ENCODE measurements around the gene MDH2.
"Not testable (repeated sequence)": the region's sequence is repeated elsewhere in the genome, so short reads cannot be mapped to it uniquely, and the experiment has no call there.

Gene MDH2, protein sequence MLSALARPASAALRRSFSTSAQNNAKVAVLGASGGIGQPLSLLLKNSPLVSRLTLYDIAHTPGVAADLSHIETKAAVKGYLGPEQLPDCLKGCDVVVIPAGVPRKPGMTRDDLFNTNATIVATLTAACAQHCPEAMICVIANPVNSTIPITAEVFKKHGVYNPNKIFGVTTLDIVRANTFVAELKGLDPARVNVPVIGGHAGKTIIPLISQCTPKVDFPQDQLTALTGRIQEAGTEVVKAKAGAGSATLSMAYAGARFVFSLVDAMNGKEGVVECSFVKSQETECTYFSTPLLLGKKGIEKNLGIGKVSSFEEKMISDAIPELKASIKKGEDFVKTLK

DNA sequence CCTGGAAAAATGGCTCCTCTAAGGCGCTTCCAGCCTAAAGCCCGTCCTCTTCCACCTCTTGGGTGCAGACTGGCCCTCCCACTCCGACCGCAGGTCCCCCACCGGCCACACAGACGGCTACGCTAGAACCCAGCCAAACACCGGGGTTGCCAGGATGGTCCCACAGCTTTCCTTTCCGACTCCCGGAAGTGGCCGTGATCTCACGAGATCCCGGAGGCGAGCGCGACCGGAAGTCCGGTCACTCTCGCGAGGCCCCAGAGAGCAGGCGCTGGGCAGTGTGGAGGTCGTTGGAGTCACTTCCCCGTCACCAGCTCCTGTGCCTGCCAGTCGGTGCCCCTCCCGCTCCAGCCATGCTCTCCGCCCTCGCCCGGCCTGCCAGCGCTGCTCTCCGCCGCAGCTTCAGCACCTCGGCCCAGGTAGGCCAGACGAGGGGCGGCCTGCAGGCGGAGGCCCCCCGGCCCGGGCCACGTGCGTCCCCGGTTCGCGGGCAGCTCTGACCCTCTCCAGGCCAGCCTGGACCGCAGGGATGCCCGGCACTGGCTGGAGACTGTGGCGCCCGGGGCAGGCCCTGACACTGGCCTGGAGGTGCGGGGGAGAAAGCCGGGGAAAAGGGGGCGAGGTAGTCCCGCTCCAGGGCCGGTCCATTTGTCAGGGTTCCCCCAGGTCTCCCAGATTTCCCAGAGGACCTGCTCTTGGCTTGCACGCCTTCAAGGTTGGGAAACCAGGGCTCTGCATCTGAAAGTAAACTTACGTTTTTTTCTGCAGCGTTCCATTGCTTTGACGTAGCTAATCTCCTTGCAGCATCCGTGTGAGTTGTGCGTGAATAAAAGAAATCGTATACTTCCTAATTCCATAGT is at the start of gene MDH2, which contains the start of gene STYXL1:
Gene MDH2, plus strand, starts transcription at position 296 of the 857 bp plus-strand sequence. Its CDS starts 55 bp downstream, at position 351.
Gene STYXL1, minus strand, starts transcription at position 190 of the 857 bp plus-strand sequence. CDS start 17,477 bp downstream, outside the sequence.
- DNase-seq (ENCODE audit: low read depth) = peak; percentile 85

DNA sequence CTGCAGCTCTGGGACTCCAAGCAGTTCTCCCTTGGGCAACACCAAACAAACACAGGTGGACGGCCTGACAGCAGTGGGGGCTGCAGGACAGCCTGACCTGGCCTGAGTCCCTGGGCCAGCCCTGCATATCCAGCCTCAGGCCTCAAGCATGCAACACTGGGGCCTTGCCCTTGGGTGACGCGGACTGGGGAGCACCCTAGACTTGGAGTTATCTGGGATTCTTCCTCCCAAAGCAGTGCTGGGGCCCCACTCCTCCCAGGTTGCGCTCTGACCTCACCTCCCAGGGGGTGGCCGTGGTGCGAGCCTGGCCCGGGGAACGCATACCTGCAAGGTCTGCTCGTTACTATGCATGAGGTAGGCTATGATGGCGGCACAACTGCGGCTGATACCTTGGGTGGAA is 47.3 kb upstream of the MDH2 start:
- DNase-seq (ENCODE audit: low read depth) = no peak

DNA sequence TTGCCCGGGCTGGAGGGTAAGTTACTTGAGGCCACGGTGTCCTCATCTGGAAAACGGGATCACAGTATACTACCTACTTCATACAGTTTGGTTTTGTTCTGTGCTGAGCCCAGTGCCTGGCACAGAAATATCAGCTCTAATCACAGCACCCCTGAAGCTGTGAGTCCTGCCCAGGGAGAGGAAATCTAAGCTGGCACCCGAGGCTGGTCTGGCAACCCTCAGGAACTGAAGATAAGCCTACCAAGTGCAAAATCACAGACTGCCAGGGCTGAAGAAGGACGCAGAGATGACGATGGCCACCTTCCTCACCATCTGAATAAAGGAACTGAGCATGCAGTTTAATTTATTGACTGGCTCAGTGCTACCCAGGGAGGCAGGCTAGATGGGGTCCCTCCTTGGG is 45.8 kb upstream of the MDH2 start:
- DNase-seq (ENCODE audit: low read depth) = no peak

DNA sequence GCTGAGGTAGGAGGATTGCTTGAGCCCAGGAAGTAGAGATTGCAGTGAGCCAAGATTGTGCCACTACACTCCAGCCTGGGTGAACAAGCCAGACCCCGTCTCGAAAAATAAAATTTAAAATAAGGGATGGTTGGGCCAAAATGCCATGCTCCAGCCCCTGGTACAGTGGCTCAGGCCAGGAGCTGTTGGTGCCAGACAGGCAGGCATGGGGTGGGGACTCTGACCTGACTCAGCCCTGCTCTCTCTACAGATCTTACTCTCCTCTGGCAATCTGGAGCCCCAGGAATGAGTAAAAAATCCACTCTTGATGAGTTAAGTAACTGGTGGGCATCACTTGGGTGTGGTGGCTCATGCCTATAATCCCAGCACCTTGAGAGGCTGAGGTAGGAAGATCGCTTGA is 45.1 kb upstream of the MDH2 start:
- no peak for DNase-seq (ENCODE audit: low read depth)

DNA sequence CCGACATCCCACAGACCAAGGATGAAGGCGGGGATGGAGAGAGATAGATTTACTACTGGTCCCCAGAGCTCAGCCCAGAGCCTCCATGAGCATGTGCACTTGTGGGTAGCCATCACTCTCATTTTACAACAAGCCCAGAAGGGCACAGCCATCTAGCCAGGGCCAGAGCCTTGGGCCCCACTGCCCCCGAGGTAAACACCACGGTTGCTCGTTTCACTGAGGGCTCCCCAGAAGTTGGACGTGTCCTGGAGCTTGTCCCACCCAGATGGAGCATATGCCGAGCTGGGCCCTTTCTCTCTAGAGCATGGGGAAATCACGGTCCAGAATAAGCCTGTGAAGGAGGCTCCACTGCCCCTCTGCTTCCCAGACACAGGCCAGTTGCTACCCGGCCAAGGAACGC is 44.6 kb upstream of the MDH2 start:
- DNase-seq (ENCODE audit: low read depth) = no peak

DNA sequence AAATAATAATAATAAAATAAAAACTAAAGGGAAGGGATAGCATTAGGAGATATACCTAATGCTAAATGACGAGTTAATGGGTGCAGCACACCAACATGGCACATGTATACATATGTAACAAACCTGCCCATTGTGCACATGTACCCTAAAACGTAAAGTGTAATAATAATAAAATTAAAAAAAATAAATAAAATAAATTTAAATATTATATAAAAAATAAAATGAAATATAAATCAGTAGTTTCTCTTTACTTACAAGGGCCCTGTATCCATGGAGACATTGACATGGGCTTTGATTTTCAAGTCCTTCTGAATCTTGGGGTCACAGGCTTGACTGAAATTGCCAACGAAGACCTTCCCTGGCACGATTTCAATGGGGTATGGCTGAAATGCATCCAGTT is 42.9 kb upstream of the MDH2 start:
- DNase-seq (ENCODE audit: low read depth) = not testable (repeated sequence)

DNA sequence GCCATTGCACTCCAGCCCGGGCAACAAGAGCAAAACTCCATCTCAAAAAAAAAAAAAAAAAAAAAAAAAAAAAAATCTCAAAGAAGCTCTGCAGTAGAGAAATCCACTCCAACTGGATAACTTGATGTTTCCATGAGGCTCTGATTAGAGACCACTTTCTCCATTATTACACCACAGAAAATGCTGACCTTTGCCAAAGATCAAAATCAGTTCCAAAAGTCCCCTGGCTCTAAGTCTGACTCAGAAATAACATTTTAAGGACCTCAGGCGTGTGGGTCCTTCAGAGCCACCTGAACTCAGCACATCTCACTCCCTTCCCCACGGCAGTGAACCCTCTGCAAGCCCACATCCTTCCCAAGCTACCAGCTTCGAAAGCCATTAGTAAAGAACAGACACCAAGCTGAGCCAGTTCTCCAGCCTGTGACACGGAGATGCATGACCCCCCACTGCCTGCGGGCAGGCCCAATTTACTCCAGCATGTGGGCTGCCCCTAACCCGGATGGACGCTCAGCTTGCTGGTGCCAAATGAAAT is 39.7 kb upstream of the MDH2 start:
- DNase-seq (ENCODE audit: low read depth) = no peak

DNA sequence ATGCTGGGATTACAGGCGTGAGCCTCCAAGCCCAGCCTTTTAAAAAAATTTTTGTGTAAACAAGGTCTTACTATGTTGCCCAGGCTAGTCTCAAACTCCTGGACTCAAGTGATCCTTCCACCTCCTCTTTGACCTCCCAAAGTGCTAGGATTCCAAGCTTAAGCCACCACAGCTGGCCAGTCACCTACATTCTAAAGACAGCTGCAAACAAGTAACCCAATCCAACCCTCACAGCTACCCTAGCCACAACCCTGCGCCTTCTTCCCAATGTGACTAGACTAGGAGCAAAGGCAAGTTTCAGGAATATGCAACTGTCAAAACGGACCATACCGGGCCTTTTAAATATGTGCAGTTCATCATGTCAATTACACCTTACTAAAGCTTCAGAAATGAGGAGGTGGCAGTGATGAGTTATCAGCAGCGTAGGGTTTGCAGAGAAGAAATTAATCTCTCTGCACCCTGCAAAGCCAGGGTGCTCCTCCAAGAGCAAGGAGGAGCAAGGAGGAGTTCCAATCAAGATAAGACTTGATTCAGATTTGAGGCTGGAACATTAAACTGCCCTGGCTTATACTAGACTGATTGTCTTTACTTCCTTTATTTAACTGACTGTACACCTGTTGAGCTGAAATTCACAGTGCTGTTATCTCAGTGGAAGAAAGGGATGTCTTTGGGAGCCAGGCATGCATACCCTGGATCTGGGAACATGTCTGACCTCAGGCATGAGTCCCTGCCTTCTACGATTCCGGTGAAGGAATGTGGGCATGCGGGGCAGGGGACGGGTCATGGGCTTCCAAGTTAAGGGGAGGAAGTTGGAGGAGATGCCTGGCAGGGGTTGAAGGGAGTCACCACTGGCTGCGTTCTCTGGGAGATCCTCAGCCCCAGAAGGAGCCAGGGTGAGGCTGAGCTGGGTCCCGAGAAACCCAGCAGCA is 38.0 kb upstream of the MDH2 start:
- DNase-seq (ENCODE audit: low read depth) = no peak

DNA sequence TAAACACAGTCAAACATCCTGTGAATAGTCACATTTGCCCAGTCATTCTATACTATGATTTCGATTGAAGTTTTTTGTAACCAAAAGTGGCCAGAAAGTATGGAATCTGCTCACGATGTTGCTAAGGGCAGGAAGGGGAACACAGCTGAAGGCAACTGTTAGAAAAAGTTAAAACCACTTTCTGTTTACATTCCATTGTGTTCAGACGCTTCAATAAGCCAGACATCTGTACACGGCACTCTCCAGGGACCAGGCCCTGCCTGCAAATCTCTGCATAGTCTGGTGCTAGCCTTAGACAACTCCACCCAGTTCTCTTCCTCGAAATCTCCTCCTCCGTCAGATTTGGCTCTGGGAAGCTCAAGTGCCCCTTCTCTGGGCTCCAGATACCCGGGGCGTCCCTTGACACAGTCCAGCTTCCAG is 36.5 kb upstream of the MDH2 start:
- DNase-seq (ENCODE audit: low read depth) = no peak

DNA sequence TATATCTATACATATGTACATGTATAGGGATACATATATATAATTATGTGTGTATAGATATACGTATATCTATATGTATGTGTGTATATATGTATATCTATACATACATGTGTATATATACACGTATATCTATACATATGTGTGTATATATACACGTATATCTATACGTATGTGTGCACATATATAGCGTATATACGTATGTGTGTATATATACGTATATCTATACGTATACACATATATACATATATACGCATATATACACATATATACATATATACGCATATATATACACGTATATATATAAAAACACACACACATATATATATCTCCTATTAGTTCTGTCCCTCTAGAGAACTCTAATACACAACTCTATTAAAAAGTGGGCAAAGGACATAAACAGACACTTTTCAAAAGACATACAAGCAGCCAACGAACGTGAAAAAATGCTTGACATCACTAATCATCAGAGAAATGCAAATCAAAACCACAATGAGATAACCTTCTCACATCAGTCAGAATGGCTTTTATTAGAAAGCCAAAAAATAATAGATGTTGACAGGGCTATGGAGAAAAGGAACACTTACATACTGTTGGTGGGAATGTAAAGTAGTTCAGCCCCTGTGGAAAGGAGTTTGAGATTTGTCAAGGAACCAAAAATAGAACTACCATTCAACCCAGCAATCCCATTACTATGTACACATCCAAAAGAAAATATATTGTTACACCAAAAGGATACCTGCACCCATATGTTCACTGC is 31.5 kb upstream of the MDH2 start:
- no peak for DNase-seq (ENCODE audit: low read depth)

DNA sequence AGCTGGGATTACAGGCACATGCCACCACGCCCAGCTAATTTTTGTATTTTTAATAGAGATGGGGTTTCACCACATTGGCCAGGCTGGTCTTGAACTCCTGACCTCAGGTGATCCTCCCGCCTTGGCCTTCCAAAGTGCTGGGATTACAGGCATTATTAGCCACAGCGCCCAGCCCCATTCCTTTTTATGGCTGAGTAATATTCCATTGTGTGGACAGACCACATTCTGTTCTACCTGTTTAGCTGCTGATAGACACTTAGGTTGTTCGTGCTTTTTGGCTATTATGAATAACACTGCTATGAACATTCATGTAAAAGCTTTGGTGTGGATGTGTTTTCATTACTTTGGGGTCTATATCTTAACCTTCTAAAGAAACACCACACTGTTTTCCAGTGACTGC is 29.4 kb upstream of the MDH2 start:
- DNase-seq (ENCODE audit: low read depth) = not testable (repeated sequence)

DNA sequence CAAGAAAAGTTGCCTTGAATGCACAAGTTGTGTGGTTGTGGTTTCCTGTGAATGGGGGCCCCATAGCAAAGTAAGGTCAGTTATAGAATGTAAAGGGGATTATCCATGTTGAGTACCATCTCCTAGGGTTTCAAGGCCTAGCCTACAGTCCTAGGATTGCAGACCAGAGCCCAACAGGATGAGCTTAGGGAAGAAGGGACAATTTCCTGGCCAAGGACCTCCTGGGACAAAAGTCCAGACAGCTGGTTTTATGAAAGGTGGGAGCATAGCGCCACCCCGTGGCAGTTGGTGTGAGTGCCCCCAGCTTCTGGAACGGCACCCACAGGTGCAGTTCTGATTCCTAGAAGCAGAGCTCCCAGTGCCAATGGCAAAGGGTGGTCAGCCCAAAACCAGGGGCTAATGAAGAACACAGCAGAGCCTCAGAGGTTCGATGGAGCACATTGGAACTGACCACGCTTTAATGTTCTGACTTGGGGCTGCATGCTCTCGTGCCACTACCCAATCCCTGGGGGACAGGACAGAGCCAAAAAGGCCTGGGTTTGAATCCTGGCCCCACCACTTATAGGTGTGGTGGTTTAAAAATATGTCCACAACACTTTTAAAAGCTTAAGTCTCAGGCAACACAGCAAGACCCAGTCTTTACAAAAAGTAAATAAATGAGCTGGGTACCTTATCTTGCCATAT is 27.7 kb upstream of the MDH2 start:
- peak; percentile 53 for DNase-seq (ENCODE audit: low read depth)

DNA sequence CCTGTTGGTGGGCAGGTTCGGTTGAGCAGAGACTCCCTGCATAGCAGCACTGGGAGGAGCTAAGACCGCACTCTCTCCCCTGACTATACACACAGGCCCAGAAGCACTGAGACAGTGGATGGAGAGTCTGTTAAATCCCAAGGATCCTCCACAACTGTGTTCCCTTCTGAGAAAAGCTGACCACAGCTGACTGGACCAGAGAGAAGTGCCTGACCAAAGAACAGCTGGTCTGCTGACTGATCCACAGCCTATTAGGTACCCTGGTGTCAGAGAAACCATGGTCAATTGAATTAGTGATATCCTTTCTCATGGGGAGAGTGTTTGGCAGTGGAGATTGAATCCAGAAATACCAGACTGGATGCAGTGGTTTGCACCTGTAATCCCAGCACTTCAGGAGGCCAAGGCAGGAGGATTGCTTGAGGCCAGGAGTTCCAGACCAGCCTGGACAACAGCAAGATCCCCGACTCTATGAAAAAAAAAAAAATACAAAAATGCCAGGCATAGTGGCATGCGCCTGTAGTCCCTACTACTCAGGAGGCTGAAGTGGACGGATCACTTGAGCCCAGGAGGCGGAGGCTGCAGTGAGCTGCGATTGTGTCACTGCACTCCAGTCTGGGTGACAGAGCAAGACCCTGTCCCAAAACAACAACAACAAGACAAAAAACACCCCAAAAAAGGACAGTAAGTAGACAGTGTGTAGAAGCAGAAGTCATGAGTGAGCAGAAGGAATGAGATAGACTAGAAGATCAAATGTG is 25.7 kb upstream of the MDH2 start:
- no peak for DNase-seq (ENCODE audit: low read depth)

DNA sequence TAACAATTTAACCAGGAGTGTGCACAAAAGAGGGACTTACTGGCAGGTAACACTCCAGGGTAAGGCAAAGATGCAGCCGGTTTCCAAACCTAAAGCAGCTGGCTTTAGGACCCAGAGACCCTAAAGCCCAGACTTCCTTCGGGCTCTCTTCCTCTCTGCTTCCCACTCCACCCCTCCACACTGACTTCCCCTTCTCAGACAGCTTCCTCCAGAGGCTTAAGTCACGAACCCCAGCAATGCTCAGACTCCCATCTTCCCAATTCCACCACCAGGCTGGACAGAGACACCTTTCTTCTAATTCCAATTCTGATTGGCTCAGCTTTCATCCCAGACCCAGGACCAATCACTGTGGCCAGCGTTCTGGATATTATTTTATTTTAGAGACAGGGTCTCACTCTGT is 24.9 kb upstream of the MDH2 start:
- DNase-seq (ENCODE audit: low read depth) = no peak

DNA sequence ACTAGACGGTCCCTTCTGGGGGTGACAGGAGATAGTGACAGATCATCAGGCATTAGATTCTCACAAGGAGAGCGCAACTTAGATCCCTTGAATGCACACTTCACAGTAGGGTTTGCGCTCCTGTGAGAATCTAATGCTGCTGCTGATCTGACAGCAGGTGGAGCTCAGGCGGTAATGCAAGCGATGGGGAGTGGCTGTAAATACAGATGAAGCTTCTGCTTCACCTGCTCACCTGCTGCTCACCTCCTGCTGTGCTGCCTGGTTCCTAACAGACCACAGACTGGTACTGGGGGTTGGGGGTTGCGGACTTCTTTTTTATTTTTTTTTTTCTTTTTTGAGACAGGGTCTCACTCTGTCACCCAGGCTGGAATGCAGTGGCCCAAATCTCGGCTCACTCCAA is 18.2 kb upstream of the MDH2 start:
- not testable (repeated sequence) for DNase-seq (ENCODE audit: low read depth)

DNA sequence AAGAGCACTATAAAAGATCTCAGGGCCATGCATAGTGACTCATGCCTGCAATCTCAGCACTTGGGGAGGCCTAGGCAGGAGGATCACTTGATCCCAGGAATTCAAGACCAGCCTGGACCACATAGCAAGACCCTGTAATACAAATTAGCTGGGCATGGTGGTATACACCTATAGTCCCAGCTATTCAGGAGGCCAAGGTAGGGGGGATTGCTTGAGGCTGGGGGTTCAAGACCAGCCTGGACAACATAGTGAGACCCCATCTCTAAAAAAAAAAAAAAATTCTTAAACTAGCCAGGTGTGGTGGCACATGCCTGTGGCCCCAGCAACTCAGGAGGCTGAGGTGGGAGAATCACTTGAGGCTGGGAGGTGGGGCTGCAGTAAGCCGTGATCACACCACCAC is 15.9 kb upstream of the MDH2 start:
- DNase-seq (ENCODE audit: low read depth) = no peak

DNA sequence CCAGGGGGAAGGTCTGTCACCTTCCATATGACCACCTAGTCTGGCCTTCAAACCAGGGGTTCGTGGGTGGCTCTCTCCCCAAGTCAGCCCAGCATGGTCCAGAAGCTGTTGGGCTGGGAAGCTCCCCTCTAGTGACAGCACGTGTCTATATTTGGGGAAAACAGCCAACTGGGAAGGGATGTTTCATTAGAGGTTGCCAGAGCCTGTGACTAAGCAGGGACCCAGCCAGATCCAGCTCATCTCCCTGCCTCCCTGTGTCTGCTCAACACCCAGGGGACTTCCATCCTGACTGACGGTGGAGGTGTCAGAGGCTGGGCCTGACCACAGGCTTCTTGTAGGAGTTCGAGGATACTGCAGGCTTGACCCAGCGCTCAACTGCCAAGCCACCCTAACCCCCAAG is 10.6 kb upstream of the MDH2 start:
- DNase-seq (ENCODE audit: low read depth) = no peak

DNA sequence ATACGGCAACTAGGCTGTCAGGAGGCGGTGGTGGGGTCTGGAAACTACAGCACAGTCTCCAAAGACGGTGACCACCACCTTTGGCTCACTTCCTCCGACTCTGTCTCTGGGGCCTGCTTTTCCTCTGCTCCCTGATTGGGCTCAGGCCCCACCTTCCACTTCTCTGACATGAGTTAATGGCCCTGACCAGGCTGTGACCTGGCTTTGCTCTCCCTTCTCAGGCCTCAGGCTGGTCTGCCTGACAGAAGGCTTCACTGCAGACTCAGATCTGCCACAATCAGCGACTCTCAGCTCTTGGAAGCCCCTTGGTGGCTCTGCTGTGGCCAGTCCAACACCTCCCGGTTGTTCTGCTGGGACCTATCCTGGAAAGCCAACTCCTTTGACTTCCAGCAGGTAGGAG is 7.8 kb upstream of the MDH2 start:
- DNase-seq (ENCODE audit: low read depth) = no peak

DNA sequence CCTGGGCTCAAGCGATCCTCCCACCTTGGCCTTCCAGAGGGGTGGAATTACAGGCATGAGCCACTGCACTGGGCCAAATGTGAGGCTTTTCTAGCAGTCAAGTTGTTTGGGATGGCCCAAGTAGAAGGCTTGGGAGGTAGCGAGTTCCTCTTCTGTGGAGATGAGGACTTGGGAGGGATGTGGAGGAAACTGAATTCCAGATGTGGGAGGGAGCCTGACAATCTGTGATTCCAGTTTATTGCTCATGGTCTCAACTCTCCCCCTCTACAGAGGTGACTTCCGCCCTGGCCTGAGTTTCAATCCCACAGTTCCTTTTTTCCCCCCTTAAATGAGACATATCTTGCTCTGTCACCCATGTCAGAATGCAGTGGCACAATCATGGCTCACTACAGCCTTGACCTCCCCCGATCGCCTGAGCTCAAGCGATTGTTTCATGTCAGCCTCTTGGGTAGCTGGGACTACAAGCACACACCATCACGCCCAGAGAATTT is 3.5 kb upstream of the MDH2 start:
- DNase-seq (ENCODE audit: low read depth) = no peak

Data from stimulated activated CD8-positive, alpha-beta memory T cell treated with anti-CD3 and anti-CD28 coated beads, Interleukin-4, amount 100 ng/mL, for 24 hours (primary cell).